GM13976 (cell line): ENCODE results near the gene CFAP46.

Source experiments
- DNase-seq: peaks from one replicate; pipeline ENCODE4 v3.0.0; 2012; ENCODE audit warnings: low spot score
- CTCF ChIP-seq: IDR thresholded peaks from 2 replicates; pipeline ENCODE4 v1.5.1; 2012; ENCODE audit warnings: borderline replicate concordance, mild to moderate bottlenecking; ENCODE audit not compliant: insufficient read depth; ENCODE audit errors: extremely low read depth, missing control alignments, control extremely low read depth
- in situ Hi-C: fragments of 300-500 bp; cut with MboI; formaldehyde crosslinking; loops from one replicate; pipeline ENCODE4 v1.12.0; 2022; ENCODE audit warnings: low sequenced_read_pairs, mixed read lengths, inconsistent platforms; ENCODE audit not compliant: unreplicated experiment

The CFAP46 gene

GRCh38 chr10:132840698-132841614, 101.4 kb downstream of the CFAP46 start:
- in situ Hi-C loops = no loop called here
- no peak for TF ChIP-seq CTCF
- no peak for DNase-seq

- no peak for DNase-seq
- TF ChIP-seq CTCF = no peak
- in situ Hi-C loops = no loop called here
Observed at GRCh38 chr10:132839061-132839460, 103.3 kb downstream of the CFAP46 start.

- in situ Hi-C loops = no loop called here
- DNase-seq = no peak
- no peak for TF ChIP-seq CTCF
Observed at GRCh38 chr10:132838346-132838970, 103.9 kb downstream of the CFAP46 start.

GRCh38 chr10:132837905-132838304, 104.5 kb downstream of the CFAP46 start:
- TF ChIP-seq CTCF = no peak
- in situ Hi-C loops = no loop called here
- no peak for DNase-seq

GRCh38 chr10:132836832-132837540, 105.4 kb downstream of the CFAP46 start:
- in situ Hi-C loops = no loop called here
- peak; percentile 89 for DNase-seq
- TF ChIP-seq CTCF = peak; percentile 82

GRCh38 chr10:132836248-132836831, 106.0 kb downstream of the CFAP46 start:
- in situ Hi-C loops = no loop called here
- no peak for TF ChIP-seq CTCF
- DNase-seq = no peak
